Measurements from ENCODE around the gene SHC1. TPM values are rescaled to one million over a fixed set of nuclear protein-coding genes. Genes with fewer than 3 reads are reported as not detected.
A peak's percentile ranks its signal among the peaks of the same experiment; 100 is the strongest.

SHC1 gene
- total and polyA plus RNA-seq, 4 donors: 26.4 to 99.2 (median 37.8) TPM

DNA sequence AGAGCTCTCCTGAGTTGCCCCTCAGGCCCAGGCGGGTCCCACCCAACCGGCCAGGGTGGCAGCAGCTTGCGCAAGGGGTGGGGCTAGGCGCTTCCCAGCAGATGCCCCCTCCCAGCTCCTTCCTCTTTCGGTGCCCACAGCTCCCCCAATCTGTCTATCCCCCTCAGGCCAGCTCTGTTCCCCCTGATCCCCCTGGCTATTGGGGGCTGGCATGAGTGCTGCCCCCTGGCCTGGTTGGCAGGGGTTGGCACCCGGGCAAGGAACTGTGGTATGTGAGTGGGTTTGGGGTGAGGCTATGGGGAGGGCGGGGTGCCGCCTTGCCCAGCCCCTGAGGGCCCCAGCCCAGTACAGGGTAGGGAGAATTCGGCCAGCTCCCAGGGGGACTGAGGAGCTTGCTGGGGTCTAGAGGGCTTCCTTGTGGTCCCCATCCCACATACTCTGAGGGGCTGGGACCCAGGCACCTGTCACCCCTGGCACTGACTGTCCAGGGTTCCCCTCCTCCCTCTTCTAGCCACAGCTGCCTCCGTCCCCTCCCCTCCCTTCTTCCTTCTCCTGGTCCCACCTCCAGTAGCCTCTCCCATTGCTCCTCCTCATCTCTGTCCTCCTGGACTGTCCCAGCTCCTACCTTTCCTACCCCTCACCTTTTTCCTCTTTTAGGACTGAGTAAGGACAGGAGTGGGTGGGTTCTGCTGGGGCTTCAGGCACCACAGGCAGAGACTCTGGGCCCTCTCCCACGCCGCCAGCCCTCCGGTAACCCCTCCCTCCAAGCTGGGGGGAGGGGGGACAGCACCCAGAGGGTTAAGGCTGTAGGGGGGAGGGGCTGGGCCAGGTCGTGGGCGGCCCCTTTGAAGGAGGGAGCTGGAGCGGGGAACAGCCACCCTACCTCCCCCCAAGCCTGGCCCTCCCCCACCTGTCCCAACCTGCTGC lies 37.7 kb upstream of the SHC1 start:
- H3K9me3 ChIP-seq (ENCODE audit: control insufficient read depth, insufficient read depth, low read length): no peaks in the 10 kb centered on the region
- H3K4me1 ChIP-seq (ENCODE audit: control insufficient read depth, insufficient read depth, low read length): peaks cover 80% of the 10 kb centered on the region
- H3K27ac ChIP-seq (ENCODE audit: low read depth, low read length): no peak overlapping the region
- 66% methylated on average over 9 of the region's 16 CpGs for WGBS (ENCODE audit: insufficient coverage)
- H3K27me3 ChIP-seq (ENCODE audit: control insufficient read depth, insufficient read depth, low read length): no peaks in the 10 kb centered on the region
- H3K4me3 ChIP-seq (ENCODE audit: low read depth, low read length): no peak overlapping the region
- H3K36me3 ChIP-seq (ENCODE audit: control insufficient read depth, insufficient read depth, low read length): peaks cover 19% of the 10 kb centered on the region
- no peak for DNase-seq (ENCODE audit: low read depth in 4 of 6, low spot score in 6 of 6)

DNA sequence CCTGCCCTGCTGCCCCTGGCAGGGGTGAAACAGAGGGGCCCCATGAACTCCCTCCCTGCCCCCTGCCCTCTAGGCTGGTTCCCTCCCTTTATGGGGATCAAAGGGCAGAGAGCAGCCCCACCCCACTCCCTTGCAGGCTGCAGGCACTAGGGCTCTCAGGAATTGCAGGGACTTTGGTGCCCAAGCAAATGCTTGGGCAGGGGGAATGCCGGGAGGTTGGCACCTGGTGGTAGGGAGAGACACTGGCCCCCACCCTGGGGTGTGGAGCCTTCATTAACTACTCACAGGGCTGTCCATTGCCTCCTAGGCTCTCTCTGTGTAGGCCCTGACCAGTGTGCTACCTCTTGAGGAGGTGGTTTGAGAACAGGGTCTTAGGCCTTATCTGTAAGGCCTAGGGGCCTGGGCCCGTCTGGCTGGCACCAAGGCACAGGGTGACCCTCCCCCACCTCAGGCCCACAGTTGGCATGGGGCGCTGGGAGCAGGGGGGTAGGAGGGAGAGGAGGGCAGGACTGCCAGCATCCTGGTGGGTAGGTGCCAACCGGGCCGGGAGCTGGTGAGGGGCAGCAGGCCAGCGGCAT lies 36.8 kb upstream of the SHC1 start:
- DNase-seq (ENCODE audit: low read depth in 4 of 6, low spot score in 6 of 6): peak in 2 of 6 donors; percentile 16 to 76
- WGBS (ENCODE audit: insufficient coverage): 35% methylated on average over 5 of the region's 6 CpGs
- Histone ChIP-seq H3K4me3 (ENCODE audit: low read depth, low read length) (no peak overlapping the region), H3K4me1 (ENCODE audit: control insufficient read depth, insufficient read depth, low read length) (peaks cover 85% of the 10 kb centered on the region), H3K27me3 (ENCODE audit: control insufficient read depth, insufficient read depth, low read length) (peaks cover 4% of the 10 kb centered on the region), H3K36me3 (ENCODE audit: control insufficient read depth, insufficient read depth, low read length) (peaks cover 19% of the 10 kb centered on the region), H3K9me3 (ENCODE audit: control insufficient read depth, insufficient read depth, low read length) (no peaks in the 10 kb centered on the region), H3K27ac (ENCODE audit: low read depth, low read length) (no peak overlapping the region)

DNA sequence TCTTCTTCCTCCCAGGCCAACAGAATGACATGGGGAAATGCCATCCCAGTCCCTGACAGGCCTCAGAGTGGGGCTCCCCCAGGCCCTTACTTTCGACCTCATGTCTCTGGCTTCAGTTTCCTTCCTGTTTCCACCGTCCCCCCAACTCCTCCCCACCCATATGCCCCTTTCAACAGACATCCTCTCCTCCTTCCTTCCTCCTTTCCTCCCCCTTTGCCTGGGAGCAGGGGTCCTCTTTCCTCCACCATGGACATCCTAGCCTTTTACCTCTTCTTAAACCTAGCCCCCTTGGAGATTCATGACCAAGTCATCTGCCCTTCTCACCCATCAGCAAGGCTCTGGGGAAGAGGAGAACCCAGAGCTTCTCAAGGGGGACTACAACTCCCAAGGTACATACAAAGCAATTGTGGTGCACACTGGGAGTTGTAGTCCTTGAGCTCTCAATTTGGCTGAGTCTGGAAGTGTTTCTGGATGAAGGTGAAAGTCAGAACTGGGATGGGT lies 36.1 kb upstream of the SHC1 start:
- Histone ChIP-seq H3K27ac (ENCODE audit: low read depth, low read length) (no peak overlapping the region), H3K4me1 (ENCODE audit: control insufficient read depth, insufficient read depth, low read length) (peaks cover 78% of the 10 kb centered on the region), H3K9me3 (ENCODE audit: control insufficient read depth, insufficient read depth, low read length) (no peaks in the 10 kb centered on the region), H3K36me3 (ENCODE audit: control insufficient read depth, insufficient read depth, low read length) (peaks cover 19% of the 10 kb centered on the region), H3K4me3 (ENCODE audit: low read depth, low read length) (no peak overlapping the region), H3K27me3 (ENCODE audit: control insufficient read depth, insufficient read depth, low read length) (peaks cover 4% of the 10 kb centered on the region)
- 87% methylated on average over 2 of the region's 2 CpGs for WGBS (ENCODE audit: insufficient coverage)
- peak in 3 of 6 donors; percentile 23 to 75 (median 74) for DNase-seq (ENCODE audit: low read depth in 4 of 6, low spot score in 6 of 6)

- H3K4me1 ChIP-seq (ENCODE audit: control insufficient read depth, insufficient read depth, low read length): peaks cover 80% of the 10 kb centered on the region
- peak in 2 of 6 donors; percentile 32 to 72 for DNase-seq (ENCODE audit: low read depth in 4 of 6, low spot score in 6 of 6)
- no peaks in the 10 kb centered on the region for H3K9me3 ChIP-seq (ENCODE audit: control insufficient read depth, insufficient read depth, low read length)
- peaks cover 11% of the 10 kb centered on the region for H3K36me3 ChIP-seq (ENCODE audit: control insufficient read depth, insufficient read depth, low read length)
- peaks cover 4% of the 10 kb centered on the region for H3K27me3 ChIP-seq (ENCODE audit: control insufficient read depth, insufficient read depth, low read length)
- H3K4me3 ChIP-seq (ENCODE audit: low read depth, low read length): no peak overlapping the region
- WGBS (ENCODE audit: insufficient coverage): 46% methylated on average over 2 of the region's 17 CpGs
- H3K27ac ChIP-seq (ENCODE audit: low read depth, low read length): peak overlapping the region; percentile 85
Measured at GRCh38 chr1:155005076-155006011, 34.8 kb upstream of the SHC1 start.

GRCh38 chr1:155004352-155005075 lies 34.0 kb upstream of the SHC1 start:
- H3K27ac ChIP-seq (ENCODE audit: low read depth, low read length): peak overlapping the region; percentile 85
- H3K27me3 ChIP-seq (ENCODE audit: control insufficient read depth, insufficient read depth, low read length): peaks cover 4% of the 10 kb centered on the region
- H3K4me1 ChIP-seq (ENCODE audit: control insufficient read depth, insufficient read depth, low read length): peaks cover 85% of the 10 kb centered on the region
- no peaks in the 10 kb centered on the region for H3K9me3 ChIP-seq (ENCODE audit: control insufficient read depth, insufficient read depth, low read length)
- H3K4me3 ChIP-seq (ENCODE audit: low read depth, low read length): peak overlapping the region; percentile 68
- no peak for DNase-seq (ENCODE audit: low read depth in 4 of 6, low spot score in 6 of 6)
- 20% methylated on average over 1 of the region's 5 CpGs for WGBS (ENCODE audit: insufficient coverage)
- H3K36me3 ChIP-seq (ENCODE audit: control insufficient read depth, insufficient read depth, low read length): peaks cover 9% of the 10 kb centered on the region

GRCh38 chr1:155003766-155004351 lies 33.3 kb upstream of the SHC1 start:
- H3K27ac ChIP-seq (ENCODE audit: low read depth, low read length): peak overlapping the region; percentile 85
- H3K9me3 ChIP-seq (ENCODE audit: control insufficient read depth, insufficient read depth, low read length): no peaks in the 10 kb centered on the region
- H3K4me3 ChIP-seq (ENCODE audit: low read depth, low read length): peak overlapping the region; percentile 68
- DNase-seq (ENCODE audit: low read depth in 4 of 6, low spot score in 6 of 6): peak in 2 of 6 donors; percentile 50 to 57
- H3K27me3 ChIP-seq (ENCODE audit: control insufficient read depth, insufficient read depth, low read length): peaks cover 4% of the 10 kb centered on the region
- 0% methylated on average over 11 of the region's 34 CpGs for WGBS (ENCODE audit: insufficient coverage)
- peaks cover 88% of the 10 kb centered on the region for H3K4me1 ChIP-seq (ENCODE audit: control insufficient read depth, insufficient read depth, low read length)
- H3K36me3 ChIP-seq (ENCODE audit: control insufficient read depth, insufficient read depth, low read length): peaks cover 9% of the 10 kb centered on the region

- peak in 2 of 6 donors; percentile 56 to 62 for DNase-seq (ENCODE audit: low read depth in 4 of 6, low spot score in 6 of 6)
- peak overlapping the region; percentile 85 for H3K27ac ChIP-seq (ENCODE audit: low read depth, low read length)
- peaks cover 8% of the 10 kb centered on the region for H3K36me3 ChIP-seq (ENCODE audit: control insufficient read depth, insufficient read depth, low read length)
- peaks cover 86% of the 10 kb centered on the region for H3K4me1 ChIP-seq (ENCODE audit: control insufficient read depth, insufficient read depth, low read length)
- WGBS (ENCODE audit: insufficient coverage): under 1% methylated on average over 19 of the region's 37 CpGs
- H3K9me3 ChIP-seq (ENCODE audit: control insufficient read depth, insufficient read depth, low read length): no peaks in the 10 kb centered on the region
- peak overlapping the region; percentile 68 for H3K4me3 ChIP-seq (ENCODE audit: low read depth, low read length)
- peaks cover 4% of the 10 kb centered on the region for H3K27me3 ChIP-seq (ENCODE audit: control insufficient read depth, insufficient read depth, low read length)
Measured at GRCh38 chr1:155003227-155003765, 32.7 kb upstream of the SHC1 start.

- peak in 1 of 6 donors; percentile 43 for DNase-seq (ENCODE audit: low read depth in 4 of 6, low spot score in 6 of 6)
- Histone ChIP-seq H3K27ac (ENCODE audit: low read depth, low read length) (peak within 1 kb of the TSS; percentile 87), H3K9me3 (ENCODE audit: control insufficient read depth, insufficient read depth, low read length) (no peaks in the 10 kb centered on the region), H3K4me3 (ENCODE audit: low read depth, low read length) (peak within 1 kb of the TSS; percentile 68), H3K4me1 (ENCODE audit: control insufficient read depth, insufficient read depth, low read length) (peaks cover 79% of the 10 kb centered on the region), H3K27me3 (ENCODE audit: control insufficient read depth, insufficient read depth, low read length) (peaks cover 4% of the 10 kb centered on the region), H3K36me3 (ENCODE audit: control insufficient read depth, insufficient read depth, low read length) (peaks cover 2% of the 10 kb centered on the region)
- 2% methylated on average over 25 of the region's 35 CpGs for WGBS (ENCODE audit: insufficient coverage)
Measured at GRCh38 chr1:155002464-155003226, 32.1 kb upstream of the SHC1 start, which contains the start of gene ZBTB7B. TSS of gene ZBTB7B (plus strand) at chr1:155002802. CDS start at chr1:155014661, 11,859 bp downstream.

Measured in spinal cord (tissue), 10 donors.